GM10248 (cell line): ENCODE results near the gene GMDS.

ENCODE experiments used
- CTCF ChIA-PET: fragments of 300-600 bp; sonication (Branson Sonifier 250); formaldehyde crosslinking; extraction: SDS; loops from one replicate; lab custom pipeline; 2021; ENCODE audit warnings: antibody characterized with exemption; lab: Yijun Ruan, JAX
- POLR2A ChIA-PET: fragments of 350-650 bp; sonication (Branson Sonifier 250); formaldehyde crosslinking; extraction: SDS; loops from one replicate; lab custom pipeline; 2020; ENCODE audit warnings: antibody characterized with exemption; lab: Yijun Ruan, JAX
- DNase-seq: peaks from one replicate; pipeline ENCODE4 v3.0.0; 2012; ENCODE audit errors: extremely low spot score
- TF ChIP-seq, protein P1 (sequence below): IDR thresholded peaks from 2 replicates; pipeline ENCODE4 v1.5.1; 2012; ENCODE audit warnings: mild to moderate bottlenecking, low read depth; ENCODE audit errors: extremely low read depth, missing control alignments, control extremely low read depth

GMDS gene

DNA sequence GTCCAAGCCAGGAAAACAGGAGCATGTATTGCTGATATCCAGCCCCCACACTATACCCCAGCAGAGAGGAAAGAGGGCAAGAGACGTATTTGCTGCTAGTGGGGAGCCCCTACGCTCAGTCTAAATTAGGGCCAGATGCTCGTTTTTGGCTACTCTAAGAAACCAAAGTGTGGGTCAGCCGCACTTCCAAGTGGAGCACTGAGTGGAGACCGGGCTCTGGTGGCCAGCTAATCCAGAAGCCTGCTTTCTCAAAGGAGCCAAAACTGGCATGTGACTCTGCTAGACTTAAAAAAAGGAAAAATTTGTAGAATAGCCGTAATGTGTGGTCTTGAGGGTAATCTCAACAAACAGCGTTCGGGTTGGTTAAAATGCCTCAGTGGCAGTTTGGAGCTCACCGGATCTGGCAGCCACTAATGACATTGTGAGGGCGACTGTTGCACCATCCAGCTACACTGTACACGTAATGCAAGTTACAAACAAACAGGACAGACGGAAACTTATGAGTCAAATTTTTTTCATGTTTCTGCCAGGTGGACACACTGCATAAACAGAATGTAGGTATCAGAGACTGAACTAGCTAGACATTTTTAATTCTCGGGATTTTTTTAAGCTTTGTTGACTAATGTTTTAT lies 404.8 kb downstream of the GMDS start:
- TF ChIP-seq, protein P1, sequence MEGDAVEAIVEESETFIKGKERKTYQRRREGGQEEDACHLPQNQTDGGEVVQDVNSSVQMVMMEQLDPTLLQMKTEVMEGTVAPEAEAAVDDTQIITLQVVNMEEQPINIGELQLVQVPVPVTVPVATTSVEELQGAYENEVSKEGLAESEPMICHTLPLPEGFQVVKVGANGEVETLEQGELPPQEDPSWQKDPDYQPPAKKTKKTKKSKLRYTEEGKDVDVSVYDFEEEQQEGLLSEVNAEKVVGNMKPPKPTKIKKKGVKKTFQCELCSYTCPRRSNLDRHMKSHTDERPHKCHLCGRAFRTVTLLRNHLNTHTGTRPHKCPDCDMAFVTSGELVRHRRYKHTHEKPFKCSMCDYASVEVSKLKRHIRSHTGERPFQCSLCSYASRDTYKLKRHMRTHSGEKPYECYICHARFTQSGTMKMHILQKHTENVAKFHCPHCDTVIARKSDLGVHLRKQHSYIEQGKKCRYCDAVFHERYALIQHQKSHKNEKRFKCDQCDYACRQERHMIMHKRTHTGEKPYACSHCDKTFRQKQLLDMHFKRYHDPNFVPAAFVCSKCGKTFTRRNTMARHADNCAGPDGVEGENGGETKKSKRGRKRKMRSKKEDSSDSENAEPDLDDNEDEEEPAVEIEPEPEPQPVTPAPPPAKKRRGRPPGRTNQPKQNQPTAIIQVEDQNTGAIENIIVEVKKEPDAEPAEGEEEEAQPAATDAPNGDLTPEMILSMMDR, result no peak
- CTCF ChIA-PET, result interaction anchor here (1.1 to 1.5 kb wide), 2 partner anchors 9 to 22 kb away, joined by 4 read pairs; no protein-coding TSS in a partner anchor
- POLR2A ChIA-PET, result no interaction called here
- no peak for DNase-seq

DNA sequence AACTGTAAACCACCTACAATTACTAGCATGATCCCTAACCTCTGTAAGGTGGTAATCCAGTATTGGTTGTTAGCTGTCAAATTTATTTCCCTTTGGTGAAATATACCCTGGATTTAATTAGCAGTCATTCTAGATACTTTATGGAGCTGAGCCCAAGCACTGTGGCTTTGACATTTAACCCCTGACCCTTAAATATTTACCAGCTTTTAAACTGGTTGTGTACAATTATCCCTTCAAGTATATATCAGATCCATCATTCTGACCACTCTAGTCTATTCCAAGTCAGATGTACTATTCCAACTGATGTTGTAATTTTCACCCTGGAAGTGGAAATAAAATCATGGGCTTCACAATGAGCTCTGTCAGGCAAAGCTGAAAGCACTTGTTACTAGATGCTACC lies 406.0 kb downstream of the GMDS start:
- TF ChIP-seq, protein P1, result no peak
- DNase-seq, result no peak
- ChIA-PET CTCF (interaction anchor here (1.2 kb wide), 1 partner anchor 19 kb away, joined by 4 read pairs; no protein-coding TSS in a partner anchor), POLR2A (no interaction called here)

DNA sequence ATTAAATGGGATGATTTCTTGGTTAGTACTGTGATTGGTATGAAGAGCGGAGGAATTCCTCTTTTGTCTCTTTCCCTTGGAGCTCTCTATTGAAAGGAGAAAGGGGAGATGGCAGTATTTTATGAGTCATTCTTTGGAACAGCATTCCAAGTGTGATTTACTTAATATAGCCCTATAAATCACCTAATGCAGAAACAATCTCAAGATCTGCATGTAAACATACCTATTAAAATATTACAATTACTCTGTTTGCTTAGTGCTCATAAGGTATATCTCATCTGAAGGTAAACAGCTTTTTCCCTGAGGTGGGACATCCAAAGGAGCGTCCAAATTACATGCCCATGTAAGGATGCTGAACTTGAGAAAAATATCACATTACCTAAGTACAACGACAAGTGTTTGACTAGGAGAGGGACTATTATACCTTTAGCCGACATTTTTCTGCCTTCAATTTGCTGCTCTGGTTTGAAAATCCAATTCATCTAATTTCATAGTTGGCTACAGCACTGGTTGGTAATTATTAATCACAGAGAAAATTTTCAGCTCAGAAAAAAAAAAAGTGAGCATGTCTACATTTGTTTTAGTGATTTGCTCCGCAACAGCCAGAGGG lies 406.7 kb downstream of the GMDS start:
- CTCF ChIA-PET, result interaction anchor here (1.2 kb wide), 1 partner anchor 19 kb away, joined by 4 read pairs; no protein-coding TSS in a partner anchor
- TF ChIP-seq, protein P1, result no peak
- POLR2A ChIA-PET, result no interaction called here
- no peak for DNase-seq

DNA sequence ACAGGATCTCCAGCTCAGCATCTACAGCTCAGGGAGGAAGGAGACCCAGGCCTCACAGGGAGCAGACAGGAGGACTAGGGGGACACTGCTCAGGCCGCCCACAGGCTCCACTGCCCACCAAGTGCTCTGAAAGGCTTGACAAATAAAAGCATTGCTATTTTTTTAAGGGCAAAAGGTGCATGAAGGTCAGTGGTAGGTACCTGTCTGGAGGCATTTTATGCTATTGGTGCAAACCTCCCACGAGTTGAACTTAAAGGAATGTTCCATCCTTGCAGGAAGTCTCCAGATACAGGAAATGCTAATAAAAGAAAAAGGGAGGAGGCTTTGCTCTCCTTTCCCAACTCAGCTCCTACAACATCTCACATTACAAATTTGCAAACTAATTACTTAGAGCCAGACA lies 407.6 kb downstream of the GMDS start:
- ChIA-PET CTCF (no interaction called here), POLR2A (no interaction called here)
- DNase-seq, result no peak
- TF ChIP-seq, protein P1, result no peak

DNA sequence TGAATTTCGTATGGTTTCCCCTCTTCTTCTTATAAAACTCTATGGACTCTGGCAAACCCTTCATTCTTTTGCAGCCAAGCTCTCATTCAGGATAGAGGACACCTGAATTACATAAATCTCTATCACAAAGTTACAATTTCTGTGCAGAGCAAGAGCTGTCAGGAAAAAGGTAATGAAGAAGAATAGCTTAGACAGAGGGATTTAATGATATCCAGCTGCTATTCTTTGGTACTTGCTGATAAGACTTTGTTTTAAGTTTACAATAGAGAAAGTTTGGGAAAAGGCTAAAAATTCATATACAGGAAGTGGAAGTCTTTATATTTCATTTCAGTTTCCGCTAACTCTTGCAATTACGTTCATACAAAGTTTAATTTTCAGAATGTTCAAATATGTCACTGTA lies 408.7 kb downstream of the GMDS start:
- ChIA-PET POLR2A (no interaction called here), CTCF (no interaction called here)
- TF ChIP-seq, protein P1, result no peak
- DNase-seq, result no peak

DNA sequence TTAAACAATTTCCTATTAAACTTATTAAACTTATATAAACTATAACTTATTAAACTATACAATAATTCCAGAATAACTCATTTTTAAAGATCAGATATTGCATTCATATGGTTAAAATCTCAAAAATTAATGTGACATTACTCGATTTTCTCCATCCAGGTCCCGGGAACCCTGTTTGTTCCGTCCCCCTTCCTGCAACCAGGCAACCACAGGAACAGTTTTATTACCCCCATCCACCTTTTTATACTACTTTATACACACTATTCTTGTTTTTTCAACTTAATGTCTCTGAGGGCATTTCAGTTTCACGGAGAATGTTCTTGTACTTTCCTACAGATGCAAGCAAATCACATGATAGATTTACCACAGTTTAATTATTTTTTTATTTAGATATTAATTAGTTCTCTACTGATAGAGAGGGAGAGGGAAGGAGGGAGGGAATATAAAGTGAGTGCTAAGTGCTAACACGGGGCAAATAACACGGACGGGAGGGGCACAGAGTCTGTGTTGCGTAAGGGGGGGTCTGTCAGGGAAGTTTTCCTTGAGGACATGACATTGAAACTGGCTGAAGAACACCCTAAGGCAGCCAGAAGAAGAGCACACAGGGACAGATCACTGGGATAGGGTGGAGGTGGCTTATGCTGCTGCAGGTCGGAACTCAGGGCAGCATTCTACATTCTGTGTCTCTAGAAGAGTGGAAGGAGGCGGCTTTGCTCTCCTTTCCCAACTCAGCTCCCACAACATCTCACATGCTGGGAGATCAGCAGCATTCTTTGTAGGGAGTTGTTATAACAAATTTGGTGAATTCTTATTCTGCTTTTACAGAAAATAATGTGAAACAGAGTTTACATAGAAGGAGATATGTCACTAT lies 410.5 kb downstream of the GMDS start:
- DNase-seq, result no peak
- ChIA-PET POLR2A (no interaction called here), CTCF (interaction anchor here (1.0 kb wide), 1 partner anchor 9 kb away, joined by 3 read pairs; no protein-coding TSS in a partner anchor)
- TF ChIP-seq, protein P1, result no peak
